ENCODE measurements around the gene CD81.

The CD81 gene

DNA sequence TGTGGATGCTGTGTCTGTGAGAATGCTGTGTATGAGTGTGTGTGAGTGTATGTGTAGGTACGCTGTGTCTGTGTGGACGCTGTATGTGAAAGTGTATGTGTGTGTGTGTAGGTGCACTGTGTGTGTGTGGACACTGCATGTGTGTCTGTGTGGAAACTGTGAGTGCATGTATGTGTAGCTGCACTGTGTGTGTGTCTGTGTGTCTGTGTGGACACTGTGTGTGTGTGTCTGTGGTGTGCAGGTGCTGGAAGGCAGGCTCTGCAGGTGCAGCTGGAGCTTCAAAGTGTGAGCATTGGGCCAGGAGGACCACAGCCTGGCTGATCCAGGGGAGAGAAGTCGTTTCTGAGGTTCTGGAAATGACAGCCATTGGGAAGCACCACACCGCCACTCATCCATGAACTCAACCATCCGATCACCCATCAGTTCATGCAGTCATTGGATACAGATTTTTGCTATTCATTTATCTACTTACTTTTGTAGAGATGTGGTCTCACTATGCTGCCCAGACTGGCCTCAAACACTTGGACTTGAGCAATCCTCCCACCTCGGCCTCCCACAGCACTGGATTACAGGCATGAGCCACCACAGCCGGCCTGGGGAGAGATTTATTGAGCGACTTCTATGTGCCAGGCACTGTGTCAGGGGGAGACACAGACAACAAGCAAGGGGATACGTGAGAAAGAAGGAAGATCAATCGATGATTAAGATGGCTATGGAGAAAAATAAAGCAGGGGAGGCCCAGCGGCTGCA lies 57.6 kb downstream of the CD81 start:
- DNase-seq (ENCODE audit: low read depth in 2 of 2, low spot score in 1 of 2) = no peak

DNA sequence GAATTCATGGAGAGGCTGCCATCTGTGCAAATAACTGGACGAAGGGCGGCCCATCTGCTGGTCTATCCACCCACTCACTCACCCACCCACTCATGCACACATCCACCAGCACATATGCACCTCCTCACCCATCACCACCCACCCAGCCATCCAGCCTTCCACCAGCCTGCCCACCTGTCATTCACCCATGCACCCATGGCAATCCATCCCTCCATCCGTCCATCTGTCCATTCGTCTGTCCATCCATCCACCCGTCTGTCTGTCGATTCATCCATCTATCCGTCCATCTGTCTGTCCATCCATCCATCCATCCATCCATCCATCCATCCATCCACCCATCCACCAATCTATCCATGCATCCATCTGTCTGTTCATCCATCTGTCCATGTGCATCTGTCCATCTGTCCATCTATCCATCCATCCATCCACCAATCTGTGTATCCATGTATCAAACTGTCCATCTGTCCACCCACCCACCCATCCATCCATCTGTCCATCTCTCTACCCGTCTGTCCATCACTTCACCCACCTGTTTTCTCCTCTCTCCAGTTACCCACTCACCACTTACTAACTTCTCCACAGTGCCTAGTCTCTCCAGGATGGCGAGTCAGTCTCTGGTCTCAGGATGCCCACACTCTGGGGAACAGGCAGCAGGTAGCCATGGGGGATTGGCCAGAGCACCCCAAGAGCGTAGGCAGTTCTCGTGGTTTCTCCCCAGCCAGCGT lies 58.3 kb downstream of the CD81 start:
- DNase-seq (ENCODE audit: low read depth in 2 of 2, low spot score in 1 of 2) = no peak

DNA sequence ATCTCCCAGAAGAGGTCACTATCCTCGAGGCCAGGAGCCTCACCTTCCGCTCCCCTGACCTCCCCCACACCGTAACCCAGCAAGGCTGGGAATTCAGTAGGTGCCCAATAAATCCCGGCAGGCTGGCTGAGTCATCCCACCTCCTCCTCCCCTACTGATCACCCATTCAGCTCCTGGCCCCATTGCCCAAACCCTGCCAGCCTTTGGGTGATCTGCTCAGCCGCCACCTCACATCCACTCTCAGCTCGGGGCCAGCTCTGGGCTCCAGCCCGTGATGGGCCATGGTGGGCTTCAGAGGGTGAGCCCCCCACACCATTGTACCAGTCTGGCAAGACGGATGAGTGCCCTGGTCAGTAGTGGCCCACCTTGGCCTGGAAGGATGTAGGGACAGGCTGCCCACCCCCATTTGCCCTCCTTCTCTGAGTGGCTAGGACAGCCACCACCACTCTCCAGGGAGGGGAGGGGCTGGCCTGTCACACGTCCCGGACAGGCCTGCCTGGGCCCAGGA lies 59.0 kb downstream of the CD81 start:
- DNase-seq (ENCODE audit: low read depth in 2 of 2, low spot score in 1 of 2) = no peak

DNA sequence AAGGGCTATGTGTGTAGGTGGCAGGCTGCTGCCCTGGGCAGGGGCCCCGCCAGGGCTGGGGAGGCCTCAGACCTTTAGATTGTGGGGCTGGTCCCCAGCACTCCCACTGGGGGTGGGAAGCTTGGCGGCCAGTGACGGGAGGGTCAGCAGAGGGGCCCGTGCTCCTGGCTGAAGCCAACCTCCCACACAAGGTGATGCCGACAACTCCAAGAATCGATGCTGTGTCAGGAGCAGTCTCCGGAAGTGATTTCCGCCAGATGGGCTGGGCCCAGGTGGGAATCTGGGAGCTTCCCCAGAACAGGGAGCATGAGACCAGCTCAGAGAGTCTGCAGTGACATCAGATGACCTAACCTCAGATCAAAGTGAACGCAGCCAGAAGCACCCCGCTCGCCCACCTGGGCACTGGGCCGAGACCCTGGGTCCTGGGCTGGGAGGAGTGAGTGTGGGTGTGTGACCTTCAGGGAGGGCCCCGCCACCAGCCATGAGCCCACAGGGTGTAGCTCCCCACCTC lies 59.5 kb downstream of the CD81 start:
- no peak for DNase-seq (ENCODE audit: low read depth in 2 of 2, low spot score in 1 of 2)

DNA sequence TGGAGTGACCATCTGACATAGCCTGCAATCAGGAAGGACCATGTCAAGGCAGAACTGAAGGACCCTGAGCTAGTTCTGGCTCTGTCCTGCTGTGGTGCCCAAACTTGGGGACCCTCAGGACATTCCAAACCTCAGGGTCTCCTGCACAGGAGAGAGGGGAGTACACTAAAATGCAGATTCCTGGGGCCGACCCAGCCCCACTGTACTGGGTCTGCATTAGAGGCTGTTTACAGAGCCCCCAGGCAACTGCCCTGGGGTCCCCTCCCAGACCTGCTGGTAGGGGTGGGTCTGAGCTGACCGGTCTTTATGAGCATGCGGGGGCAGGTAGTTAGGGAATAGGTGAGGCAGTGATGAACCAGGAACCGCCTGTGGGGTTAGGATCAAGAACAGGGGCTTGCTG lies 60.4 kb downstream of the CD81 start:
- DNase-seq (ENCODE audit: low read depth in 2 of 2, low spot score in 1 of 2) = no peak

DNA sequence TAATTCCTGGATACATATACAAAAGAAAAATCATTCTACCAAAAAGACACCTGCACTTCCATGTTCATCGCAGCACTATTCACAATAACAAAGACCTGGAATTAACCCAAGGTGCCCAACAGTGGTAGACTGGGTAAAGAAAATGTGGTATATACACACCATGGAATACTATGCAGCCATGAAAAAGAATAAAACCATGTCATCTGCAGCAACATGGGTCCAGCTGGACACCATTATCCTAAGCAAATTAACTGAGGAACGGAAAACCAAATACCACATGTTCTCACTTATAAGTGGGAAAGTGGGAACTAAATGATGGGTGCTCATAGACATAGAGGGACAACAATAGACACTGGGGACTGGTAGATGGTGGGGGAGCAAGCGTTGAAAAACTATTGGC lies 62.7 kb downstream of the CD81 start:
- DNase-seq (ENCODE audit: low read depth in 2 of 2, low spot score in 1 of 2) = no peak

DNA sequence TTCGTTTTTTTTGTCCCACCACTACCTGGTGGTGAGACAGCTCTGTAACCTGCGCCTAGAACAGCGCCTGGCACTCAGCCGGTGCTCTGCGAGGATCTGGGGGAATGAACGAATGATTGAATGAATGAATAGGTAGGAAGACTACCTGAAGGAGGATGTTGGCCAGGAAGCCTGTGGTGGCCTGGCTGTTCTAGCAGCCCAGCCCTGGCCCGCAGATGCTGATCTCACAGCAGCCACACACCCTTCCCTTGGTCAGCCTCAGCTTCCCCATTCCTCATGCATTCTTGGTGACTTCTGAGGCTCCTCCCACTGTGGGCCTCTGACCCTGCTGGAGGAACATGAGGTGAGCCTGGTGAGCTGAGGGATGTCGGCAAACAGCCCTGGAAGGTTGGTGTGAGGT lies 63.5 kb downstream of the CD81 start:
- DNase-seq (ENCODE audit: low read depth in 2 of 2, low spot score in 1 of 2) = no peak

GRCh38 chr11:2441171-2441570 lies 64.1 kb downstream of the CD81 start:
- no peak for DNase-seq (ENCODE audit: low read depth in 2 of 2, low spot score in 1 of 2)

DNA sequence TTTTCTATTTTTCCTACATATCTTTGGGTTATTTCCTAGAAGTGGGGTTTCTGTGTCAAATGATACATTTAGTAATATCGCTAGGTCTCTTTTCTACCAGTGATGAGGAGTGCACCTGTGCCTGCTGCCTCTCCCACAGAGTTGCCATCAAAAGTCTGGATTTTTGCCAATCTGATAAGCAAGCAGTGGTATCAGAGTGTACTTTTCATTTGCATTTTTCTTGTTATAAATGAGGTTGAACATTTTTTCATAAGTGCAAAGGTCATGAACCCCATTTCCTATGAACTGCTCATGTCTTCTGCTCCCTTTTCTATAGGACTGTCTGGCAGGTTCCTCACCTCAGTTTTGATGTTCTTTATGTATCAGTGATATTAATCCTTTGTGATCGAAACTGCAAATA lies 65.5 kb downstream of the CD81 start:
- DNase-seq (ENCODE audit: low read depth in 2 of 2, low spot score in 1 of 2) = no peak

DNA sequence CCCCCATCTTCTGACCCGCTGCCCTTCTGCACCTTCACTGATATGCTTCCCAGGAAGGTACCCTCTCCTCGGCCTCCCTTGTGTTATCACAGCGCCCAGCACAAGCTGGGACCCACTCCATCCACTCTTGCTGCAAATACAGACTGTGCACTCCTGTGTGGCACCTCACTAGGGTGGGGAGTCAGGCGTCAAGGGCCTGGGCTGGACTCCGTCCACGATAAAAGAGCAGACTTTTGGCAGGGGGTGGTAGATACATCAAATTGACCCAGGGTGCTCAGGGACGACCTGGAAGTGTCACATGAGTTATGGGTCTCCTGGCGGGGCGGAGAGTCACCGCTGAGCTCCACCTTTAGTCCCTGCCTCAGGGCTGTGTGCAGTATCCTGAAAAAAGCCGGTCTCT lies 66.3 kb downstream of the CD81 start:
- no peak for DNase-seq (ENCODE audit: low read depth in 2 of 2, low spot score in 1 of 2)

DNA sequence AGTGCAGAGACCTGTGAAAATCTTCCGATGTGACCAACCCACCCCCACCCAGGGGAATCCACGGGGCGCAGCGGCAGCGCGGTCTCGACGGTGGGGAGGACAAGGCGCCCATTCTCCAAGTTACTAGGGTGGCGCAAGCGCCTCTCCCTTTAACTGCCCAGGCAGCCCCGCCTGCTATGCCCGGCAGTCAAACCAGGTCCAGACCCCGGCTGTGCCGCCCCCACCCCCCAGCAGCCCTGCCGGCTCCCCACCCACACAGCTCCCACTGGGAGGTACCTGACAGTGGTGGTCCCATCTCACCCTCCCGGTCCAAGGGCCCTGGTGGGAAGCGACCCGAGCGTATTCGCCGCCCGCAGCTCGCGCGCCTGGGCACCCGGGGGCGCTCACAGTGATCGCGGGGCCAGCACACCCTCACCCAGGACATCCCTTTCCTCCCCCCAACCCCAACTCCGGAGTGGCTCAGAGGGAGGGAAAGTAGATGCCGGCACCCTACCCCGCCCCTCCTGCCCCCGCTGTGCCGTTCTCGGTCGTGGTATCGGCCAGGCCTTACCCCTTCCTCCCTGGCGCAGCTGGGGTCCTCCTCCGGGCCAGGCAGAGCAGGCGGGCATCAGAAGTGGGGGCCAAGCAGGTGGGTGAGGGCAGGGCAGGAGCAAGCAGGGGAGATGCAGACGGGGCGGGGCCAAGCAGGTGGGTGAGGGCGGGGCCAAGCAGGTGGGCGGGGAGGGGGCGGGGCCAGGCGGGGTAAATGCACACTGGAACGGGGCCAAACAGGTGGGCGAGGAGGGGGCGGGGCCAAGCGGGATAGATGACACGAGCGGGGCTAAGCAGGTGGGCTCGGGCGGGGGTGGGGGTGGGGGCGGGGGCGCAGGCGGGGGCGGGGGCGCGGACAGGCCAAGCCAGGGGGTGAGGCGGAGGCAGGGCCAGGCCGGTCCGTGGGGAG lies 67.0 kb downstream of the CD81 start, which contains the start of gene TRPM5:
Gene TRPM5 (minus strand): TSS at position 634 of the 940 bp plus-strand sequence. CDS start 21,478 bp downstream, outside the sequence.
- DNase-seq (ENCODE audit: low read depth in 2 of 2, low spot score in 1 of 2) = peak; percentile 54 to 62

DNA sequence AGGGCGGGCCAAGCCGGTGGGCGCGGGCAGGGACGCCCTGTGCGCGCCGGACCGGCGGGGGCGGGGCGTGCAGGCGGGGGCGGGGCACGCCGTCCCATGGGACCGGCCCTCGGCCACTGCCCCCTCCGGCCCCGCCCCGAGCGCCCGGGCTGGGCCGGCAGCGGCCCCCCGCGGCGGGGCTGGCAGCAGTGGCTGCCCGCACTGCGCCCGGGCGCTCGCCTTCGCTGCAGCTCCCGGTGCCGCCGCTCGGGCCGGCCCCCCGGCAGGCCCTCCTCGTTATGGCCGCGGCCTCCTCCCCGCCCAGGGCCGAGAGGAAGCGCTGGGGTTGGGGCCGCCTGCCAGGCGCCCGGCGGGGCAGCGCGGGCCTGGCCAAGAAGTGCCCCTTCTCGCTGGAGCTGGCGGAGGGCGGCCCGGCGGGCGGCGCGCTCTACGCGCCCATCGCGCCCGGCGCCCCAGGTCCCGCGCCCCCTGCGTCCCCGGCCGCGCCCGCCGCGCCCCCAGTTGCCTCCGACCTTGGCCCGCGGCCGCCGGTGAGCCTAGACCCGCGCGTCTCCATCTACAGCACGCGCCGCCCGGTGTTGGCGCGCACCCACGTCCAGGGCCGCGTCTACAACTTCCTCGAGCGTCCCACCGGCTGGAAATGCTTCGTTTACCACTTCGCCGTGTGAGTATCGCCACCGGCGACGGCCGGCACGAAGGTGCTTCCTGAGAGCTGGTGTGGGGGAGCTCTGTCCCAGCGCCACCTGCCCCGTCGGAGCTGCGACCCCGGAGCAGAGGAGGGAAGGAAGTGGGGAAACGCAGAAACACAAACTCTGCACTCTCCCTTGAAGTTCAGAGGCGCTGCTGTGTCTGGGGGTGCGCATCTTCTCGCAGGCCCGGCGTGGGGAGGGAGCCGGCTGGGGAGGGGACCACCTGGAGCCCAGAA lies 68.0 kb downstream of the CD81 start, which contains the start of gene KCNQ1:
Gene KCNQ1 (plus strand): TSS at position 188 of the 925 bp plus-strand sequence. CDS start 91 bp downstream, at position 279.
- no peak for DNase-seq (ENCODE audit: low read depth in 2 of 2, low spot score in 1 of 2)

DNA sequence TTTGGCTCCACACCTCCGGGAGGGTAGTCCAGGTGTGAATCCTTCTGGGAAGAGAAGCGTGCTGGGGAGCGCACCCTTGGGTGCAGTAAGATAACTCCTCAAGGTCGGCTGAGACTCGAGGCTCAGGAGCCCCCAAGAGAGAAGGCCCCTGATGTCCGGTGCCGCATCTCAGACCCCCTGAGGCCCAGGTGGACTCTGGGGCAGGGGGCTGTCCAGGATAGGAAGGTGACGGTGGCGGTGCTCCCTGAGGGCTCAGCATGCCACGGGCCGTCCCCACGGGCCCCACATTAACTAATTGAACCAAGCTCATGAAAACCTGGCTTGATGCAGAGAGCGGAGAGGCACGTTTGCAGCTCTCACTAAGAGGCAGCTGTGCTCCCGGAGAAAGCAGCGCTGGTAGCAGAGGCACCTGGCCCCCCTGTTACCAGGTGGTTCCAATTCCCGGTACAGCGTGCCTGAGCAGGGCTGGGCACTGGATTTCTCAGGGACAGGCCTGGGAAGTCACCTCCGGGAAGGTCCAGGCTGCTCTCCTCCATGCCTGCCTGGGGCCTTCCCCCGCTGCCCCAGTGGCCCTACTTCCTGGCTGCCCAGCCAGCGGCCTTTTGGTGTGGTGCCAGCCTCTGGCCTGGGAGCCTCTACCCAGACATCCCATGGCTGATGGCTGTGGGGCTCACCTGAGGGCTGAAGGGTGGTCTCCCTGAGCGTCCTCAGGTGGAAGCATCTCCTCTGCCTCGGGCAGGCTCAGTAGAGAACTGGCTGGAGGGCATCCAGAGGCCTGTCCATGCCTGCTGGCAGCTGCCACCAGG lies 68.8 kb downstream of the CD81 start:
- DNase-seq (ENCODE audit: low read depth in 2 of 2, low spot score in 1 of 2) = no peak

GRCh38 chr11:2446590-2447252 lies 69.6 kb downstream of the CD81 start:
- no peak for DNase-seq (ENCODE audit: low read depth in 2 of 2, low spot score in 1 of 2)

Measured in stimulated activated CD8-positive, alpha-beta memory T cell treated with anti-CD3 and anti-CD28 coated beads, Interleukin-4, amount 100 ng/mL, for 4 hours (primary cell).